Putamen (tissue), 1 donor: ENCODE data around the gene AIMP1.
"Not testable (repeated sequence)": the region's sequence is repeated elsewhere in the genome, so short reads cannot be mapped to it uniquely, and the experiment has no call there.

Experiments used
- DNase-seq: peaks from one replicate; pipeline ENCODE4 v3.0.0-alpha.2; 2016; ENCODE audit warnings: low spot score

The AIMP1 gene

DNA sequence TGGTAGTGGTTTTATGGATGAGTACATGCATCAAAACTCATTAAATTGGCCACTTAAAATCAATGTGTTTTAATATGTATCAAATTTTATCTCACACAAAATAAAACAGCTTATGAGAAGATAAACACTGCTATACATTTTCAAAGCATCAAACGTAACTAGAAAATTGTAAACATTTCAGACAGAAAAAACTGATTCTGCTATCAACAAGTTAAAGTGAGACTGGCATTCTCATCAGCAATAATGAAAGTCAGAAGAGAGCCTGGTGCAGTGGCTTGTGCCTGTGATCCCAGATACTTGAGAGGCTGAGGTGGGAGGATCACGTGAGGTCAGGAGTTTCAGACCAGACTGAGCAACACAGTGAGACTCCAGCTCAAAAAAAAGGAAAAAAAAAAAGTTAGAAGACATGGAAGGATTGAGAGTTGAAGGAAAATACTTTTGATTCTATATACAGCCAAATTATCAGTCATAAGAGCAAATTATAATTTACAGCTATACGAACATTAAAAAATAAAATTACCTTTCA lies 3.3 kb upstream of the AIMP1 start:
- DNase-seq: no peak

DNA sequence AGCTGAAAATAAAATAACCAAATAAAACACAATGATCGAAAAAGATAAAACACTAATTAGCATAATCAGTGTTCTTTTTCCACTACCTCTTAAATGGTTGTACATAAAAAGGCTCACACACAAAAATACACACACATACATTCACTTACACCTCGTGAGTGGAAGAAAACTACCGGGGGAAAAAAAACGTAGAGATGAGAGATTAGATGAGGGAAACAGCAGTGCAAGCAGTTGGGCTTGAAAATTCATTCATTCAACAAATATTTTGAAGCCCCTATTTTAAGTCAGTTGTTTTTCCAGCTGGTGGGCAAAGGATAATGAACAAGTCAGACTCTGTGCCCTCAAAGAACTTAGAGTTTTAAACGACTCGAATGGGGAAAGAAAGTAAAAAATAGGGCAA lies 1.4 kb upstream of the AIMP1 start:
- no peak for DNase-seq

GRCh38 chr4:106315476-106315967 lies 828 bp upstream of the AIMP1 start:
- DNase-seq: no peak

- DNase-seq: no peak
Measured at GRCh38 chr4:106316773-106317409, 541 bp downstream of the AIMP1 start.

- no peak for DNase-seq
Measured at GRCh38 chr4:106317815-106318214, 1.5 kb downstream of the AIMP1 start.

DNA sequence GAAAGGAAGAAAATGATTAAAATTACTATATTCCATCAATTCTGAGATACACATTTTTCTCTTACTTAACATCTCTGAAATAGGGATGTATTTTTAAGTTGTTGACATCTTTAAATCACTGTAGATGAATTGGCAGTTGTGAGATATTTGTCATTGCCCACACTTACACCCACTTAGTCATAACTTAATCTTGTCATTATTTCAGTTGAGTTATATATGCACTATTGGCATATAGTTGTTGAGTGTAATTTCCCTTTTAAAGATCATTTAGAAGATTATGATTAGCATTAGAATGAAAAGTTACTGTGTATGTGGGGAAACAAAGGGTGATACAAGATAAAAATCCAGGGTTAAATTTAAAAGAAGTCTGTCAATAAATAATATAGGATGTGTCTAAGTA lies 2.2 kb downstream of the AIMP1 start:
- DNase-seq: no peak

- no peak for DNase-seq
Measured at GRCh38 chr4:106320235-106320634, 3.9 kb downstream of the AIMP1 start.

DNA sequence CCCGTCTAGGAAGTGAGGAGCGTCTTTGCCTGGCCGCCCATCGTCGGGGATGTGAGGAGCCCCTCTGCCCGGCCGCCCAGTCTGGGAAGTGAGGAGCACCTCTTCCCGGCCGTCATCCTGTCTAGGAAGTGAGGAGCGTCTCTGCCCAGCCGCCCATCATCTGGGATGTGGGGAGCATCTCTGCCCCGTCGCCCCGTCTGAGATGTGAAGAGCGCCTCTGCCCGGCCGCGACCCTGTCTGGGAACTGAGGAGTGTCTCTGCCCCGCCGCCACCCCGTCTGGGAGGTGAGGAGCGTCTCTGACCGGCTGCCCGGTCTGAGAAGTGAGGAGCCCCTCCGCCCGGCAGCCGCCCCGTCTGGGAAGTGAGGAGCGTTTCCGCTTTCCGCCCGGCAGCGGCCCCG lies 4.8 kb downstream of the AIMP1 start:
- DNase-seq: not testable (repeated sequence)

- not testable (repeated sequence) for DNase-seq
Measured at GRCh38 chr4:106321814-106322213, 5.5 kb downstream of the AIMP1 start.

DNA sequence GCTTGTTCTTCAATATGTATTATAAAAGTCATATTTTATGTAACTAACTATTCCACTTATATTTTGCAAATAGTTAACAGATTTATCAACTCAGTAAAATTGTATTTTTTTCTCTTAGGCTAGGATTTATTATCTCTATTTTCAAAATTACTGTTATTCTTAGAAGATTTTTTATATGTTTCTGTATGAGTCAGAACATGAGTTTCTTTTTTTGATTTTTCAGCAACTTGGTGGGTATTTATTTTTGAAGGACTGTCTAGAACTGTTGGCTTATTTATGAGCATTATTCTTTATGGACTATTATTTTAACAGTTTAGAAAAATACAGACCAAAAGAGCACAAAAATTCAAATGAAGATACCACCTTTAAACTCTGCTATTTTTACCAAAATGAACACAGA lies 6.8 kb downstream of the AIMP1 start:
- DNase-seq: no peak

GRCh38 chr4:106325800-106326199 lies 9.4 kb downstream of the AIMP1 start:
- DNase-seq: no peak

DNA sequence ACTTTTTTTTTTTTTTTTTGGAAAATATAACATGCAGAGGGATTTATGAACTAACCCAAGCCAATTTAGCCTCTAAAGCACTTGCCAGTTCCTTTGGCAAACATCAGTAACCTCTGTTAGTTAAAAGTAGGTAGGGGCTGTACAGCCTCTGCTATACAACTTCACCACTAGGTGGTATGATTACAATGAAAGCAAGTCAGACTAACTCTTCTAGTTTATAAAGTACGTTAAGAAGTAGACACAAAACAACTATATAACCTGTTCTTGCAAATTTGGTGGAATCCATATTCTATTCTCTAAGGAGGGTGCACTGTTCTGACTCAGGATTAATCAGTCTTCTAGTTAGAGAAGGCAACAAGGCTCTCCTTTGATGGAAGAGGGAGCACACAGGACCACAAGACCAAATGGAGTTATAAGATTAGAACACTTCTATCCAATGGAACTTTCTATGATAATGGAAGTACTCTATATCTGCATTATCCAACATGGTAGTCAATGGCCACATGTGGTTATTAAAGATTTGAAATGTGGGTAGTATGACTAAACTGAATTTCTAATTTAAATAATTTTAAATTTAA lies 12.8 kb downstream of the AIMP1 start:
- no peak for DNase-seq

- DNase-seq: no peak
Measured at GRCh38 chr4:106333186-106333585, 16.8 kb downstream of the AIMP1 start.

GRCh38 chr4:106334741-106335470 lies 18.6 kb downstream of the AIMP1 start:
- no peak for DNase-seq

DNA sequence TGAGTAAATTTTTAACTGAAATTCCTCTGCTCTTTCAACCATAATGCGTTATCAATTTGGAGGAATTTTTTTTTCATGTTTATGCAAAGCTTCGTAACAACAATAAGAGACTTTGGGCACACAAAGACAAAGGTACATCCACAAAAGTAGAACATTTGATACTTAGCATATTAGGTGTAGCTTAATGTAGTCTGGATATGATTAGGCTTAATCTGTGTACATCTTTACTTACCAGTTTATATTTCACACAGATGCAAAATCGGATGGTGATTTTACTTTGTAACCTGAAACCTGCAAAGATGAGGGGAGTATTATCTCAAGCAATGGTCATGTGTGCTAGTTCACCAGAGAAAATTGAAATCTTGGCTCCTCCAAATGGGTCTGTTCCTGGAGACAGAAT lies 20.3 kb downstream of the AIMP1 start:
- DNase-seq: no peak

GRCh38 chr4:106337916-106338315 lies 21.6 kb downstream of the AIMP1 start:
- DNase-seq: no peak

DNA sequence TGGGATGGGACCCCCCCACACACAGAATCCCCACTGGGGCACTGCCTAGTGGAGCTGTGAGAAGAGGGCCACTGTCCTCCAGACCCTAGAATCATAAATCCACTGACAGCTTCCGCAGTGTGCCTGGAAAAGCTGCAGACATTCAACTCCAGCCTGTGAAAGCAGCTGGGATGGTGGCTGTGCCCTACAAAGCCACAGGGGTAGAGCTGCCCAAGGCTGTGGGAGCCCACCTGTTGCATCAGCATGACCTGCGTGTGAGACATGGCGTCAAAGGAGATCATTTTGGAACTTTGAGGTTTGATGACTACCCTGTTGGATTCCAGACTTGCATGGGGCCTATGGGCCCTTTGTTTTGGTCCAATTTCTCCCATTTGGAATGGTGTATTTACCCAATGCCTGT lies 22.3 kb downstream of the AIMP1 start:
- DNase-seq: no peak

DNA sequence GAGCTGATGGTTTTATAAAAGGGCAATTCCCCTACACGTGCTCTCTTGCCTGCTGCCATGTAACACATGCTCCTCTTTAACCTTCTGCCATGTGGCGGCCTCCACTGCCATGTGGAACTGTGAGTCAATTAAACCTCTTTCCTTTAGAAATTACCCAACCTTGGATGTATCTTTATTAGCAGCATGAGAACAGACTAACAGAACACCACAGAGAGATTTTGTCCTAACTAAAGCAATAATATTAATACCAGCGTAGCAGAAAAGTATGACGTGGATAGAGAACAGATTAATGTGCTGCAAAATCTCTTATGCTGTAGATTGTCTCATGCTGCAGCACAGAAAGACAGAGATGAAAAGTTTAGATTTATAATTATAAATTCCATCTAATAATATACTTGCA lies 23.1 kb downstream of the AIMP1 start:
- no peak for DNase-seq

- DNase-seq: no peak
Measured at GRCh38 chr4:106340774-106341173, 24.4 kb downstream of the AIMP1 start.

DNA sequence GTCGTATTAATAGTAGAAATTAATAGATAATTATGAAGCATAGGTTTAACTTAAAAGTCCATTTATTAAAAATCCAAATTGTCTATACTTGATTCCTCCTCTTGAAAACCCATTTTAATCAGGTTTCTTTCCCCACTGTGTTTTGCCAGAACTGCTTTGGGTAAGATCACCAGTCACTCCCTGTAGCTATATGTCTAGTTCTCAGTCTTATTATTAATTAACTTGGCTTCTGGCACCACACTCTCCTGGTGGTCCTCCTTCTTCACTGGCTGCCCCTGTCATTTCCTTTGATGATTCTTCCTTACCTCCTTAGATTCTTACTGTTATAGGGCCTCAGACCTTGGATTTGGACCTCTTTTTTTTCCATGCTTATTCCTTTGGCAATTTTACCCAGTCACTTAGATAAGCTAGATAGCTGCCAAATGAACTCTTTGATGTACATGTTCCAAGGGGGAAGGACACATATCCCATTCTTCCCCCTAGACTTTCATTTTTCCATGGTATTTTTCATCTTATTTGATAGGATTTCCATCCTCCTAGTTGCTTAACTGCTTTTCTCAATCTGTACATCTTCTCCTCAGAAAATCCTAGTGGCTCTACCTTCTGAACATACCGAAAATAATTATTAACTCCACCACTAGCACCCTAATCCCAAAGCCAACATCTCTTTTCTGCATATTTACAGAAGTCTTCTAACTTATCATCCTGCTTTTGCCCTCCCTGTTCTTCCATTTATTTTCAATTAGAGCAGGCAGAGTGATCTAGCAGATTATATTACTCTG lies 27.7 kb downstream of the AIMP1 start:
- DNase-seq: no peak

- DNase-seq: no peak
Measured at GRCh38 chr4:106344647-106344970, 28.3 kb downstream of the AIMP1 start.

- DNase-seq: no peak
Measured at GRCh38 chr4:106347167-106347566, 30.8 kb downstream of the AIMP1 start.

DNA sequence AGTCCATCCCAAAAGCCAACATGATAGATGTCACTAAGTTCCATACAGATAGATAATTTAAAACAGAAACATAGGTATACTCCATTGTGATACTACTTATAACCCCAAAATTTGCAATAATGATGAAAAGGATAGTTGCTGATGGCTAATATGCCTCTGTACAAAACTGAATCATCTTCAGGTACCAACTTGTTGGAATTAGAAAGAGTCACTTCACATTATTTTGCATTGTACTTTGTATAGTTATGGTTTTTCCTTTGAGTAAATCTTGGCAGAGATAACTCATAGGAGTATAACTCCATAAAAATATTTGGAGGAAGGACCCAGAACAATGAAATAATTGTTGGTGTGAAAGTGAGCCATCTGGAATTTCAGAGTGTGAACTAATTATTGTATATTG lies 34.7 kb downstream of the AIMP1 start:
- no peak for DNase-seq
